H1 (cell line): ENCODE measurements around the gene CLCN5. TPM values are rescaled to one million over a fixed set of nuclear protein-coding genes. Genes with fewer than 3 reads are reported as not detected.
A peak's percentile ranks its signal among the peaks of the same experiment; 100 is the strongest.

Experiments
- CTCF ChIA-PET: fragments of 300-600 bp; sonication (Branson Sonifier 250); formaldehyde crosslinking; loops from one replicate; lab custom pipeline; 2021; ENCODE audit not compliant: partially characterized antibody; lab: Charles Lee
- POLR2A ChIA-PET: fragments of 300-600 bp; sonication (Branson Sonifier 250); formaldehyde crosslinking; loops from one replicate; lab custom pipeline; 2021; ENCODE audit warnings: inconsistent platforms; ENCODE audit not compliant: partially characterized antibody; lab: Charles Lee
- DNase-seq, 2 experiments: peaks; one replicate each; pipeline versions ENCODE4 v3.0.0 to v3.0.0-alpha.2; 2010 to 2022; ENCODE audit warnings: low spot score in 2 of 2, low read depth in 1 of 2, mixed read lengths in 1 of 2
- FAIRE-seq: peaks from 2 replicates; lab custom pipeline; 2011; peaks lifted over from hg19 to GRCh38; lab: Jason Lieb, UNC
- H2AFZ ChIP-seq: 2 replicates; pipeline ENCODE4 v1.8.1; 2012; ENCODE audit warnings: low read length, inconsistent platforms
- H2AK5ac ChIP-seq: 2 replicates; pipeline ENCODE4 v1.6.1; 2013; ENCODE audit warnings: low read depth, low read length
- H2BK120ac ChIP-seq: replicated peaks from 2 replicates; pipeline ENCODE3; 2013; ENCODE audit warnings: low read depth, low read length, inconsistent platforms
- H2BK12ac ChIP-seq: 2 replicates; pipeline ENCODE4 v1.6.1; 2013; ENCODE audit warnings: low read depth, low read length
- H2BK15ac ChIP-seq: 2 replicates; pipeline ENCODE4 v1.6.1; 2013; ENCODE audit warnings: low read length
- H2BK20ac ChIP-seq: 2 replicates; pipeline ENCODE4 v1.6.1; 2013; ENCODE audit warnings: low read length
- H2BK5ac ChIP-seq: 2 replicates; pipeline ENCODE4 v1.6.1; 2013; ENCODE audit warnings: low read depth, low read length
- H3K14ac ChIP-seq: 2 replicates; pipeline ENCODE4 v1.6.1; 2013; ENCODE audit warnings: inconsistent platforms; ENCODE audit not compliant: insufficient read length
- H3K18ac ChIP-seq: 2 replicates; pipeline ENCODE4 v1.6.1; 2013; ENCODE audit warnings: low read length; ENCODE audit errors: extremely low read depth
- H3K23ac ChIP-seq: 2 replicates; pipeline ENCODE4 v1.6.1; 2013; ENCODE audit warnings: inconsistent platforms; ENCODE audit not compliant: insufficient read length
- H3K23me2 ChIP-seq: 2 replicates; pipeline ENCODE4 v1.6.1; 2013; ENCODE audit warnings: low read depth, low read length
- H3K27ac ChIP-seq: 2 replicates; pipeline ENCODE4 v1.6.1; 2011; ENCODE audit warnings: low read depth, low read length, inconsistent platforms
- H3K27me3 ChIP-seq, 4 experiments: replicated peaks in 1 of 4; 1 replicate in 1 of 4; 2 replicates in 3 of 4; pipeline versions ENCODE4 v1.6.1 to v1.8.1; 2011 to 2013; ENCODE audit warnings: low read length in 3 of 4, mild to moderate bottlenecking in 3 of 4, inconsistent platforms in 2 of 4, mixed read lengths in 2 of 4, moderate library complexity in 1 of 4; ENCODE audit not compliant: control insufficient read depth in 3 of 4, insufficient read depth in 3 of 4; ENCODE audit errors: extremely low read depth in 1 of 4
- H3K36me3 ChIP-seq, 4 experiments: 2 replicates each; pipeline versions ENCODE4 v1.6.1 to v1.8.1; 2011 to 2013; ENCODE audit warnings: mild to moderate bottlenecking in 4 of 4, low read length in 3 of 4, moderate library complexity in 2 of 4, control low read depth in 1 of 4, inconsistent platforms in 1 of 4; ENCODE audit not compliant: insufficient read depth in 4 of 4, control insufficient read depth in 2 of 4
- H3K4ac ChIP-seq: replicated peaks from 2 replicates; pipeline ENCODE3; 2013; ENCODE audit warnings: low read length, low read depth, mixed read lengths, inconsistent platforms; ENCODE audit not compliant: insufficient read length
- H3K4me1 ChIP-seq, 4 experiments: replicated peaks in 1 of 4; 1 replicate in 1 of 4; 2 replicates in 3 of 4; pipeline versions ENCODE4 v1.6.1 to v1.8.1; 2011 to 2013; ENCODE audit warnings: low read length in 3 of 4, inconsistent platforms in 2 of 4, mixed read lengths in 1 of 4; ENCODE audit not compliant: insufficient read depth in 4 of 4, control insufficient read depth in 3 of 4
- H3K4me2 ChIP-seq, 2 experiments: 2 replicates each; pipeline versions ENCODE4 v1.6.1 to v1.8.1; 2011 to 2013; ENCODE audit warnings: low read depth in 2 of 2, low read length in 2 of 2, control low read depth in 1 of 2, inconsistent platforms in 1 of 2, mild to moderate bottlenecking in 1 of 2; ENCODE audit not compliant: insufficient read depth in 1 of 2
- H3K4me3 ChIP-seq, 4 experiments: fragments of 200-600, 300-600 bp in 1 of 4; sonication (generic), shearing (Covaris generic), sonication (Bioruptor Twin) in 1 of 4; 2 replicates each; pipeline versions ENCODE4 v1.5.1 to v1.8.1; 2011 to 2016; ENCODE audit warnings: low read length in 4 of 4, low read depth in 3 of 4, control low read depth in 2 of 4, inconsistent platforms in 2 of 4, mild to moderate bottlenecking in 2 of 4, mixed read lengths in 1 of 4, moderate library complexity in 1 of 4; ENCODE audit not compliant: insufficient read depth in 2 of 4; ENCODE audit errors: extremely low read depth in 1 of 4
- H3K56ac ChIP-seq: replicated peaks from 2 replicates; pipeline ENCODE3; 2013; ENCODE audit warnings: low read depth, mild to moderate bottlenecking, mixed read lengths, low read length, inconsistent platforms; ENCODE audit not compliant: insufficient read length
- H3K79me1 ChIP-seq: 2 replicates; pipeline ENCODE4 v1.6.1; 2013; ENCODE audit warnings: low read depth, low read length, control low read depth
- H3K79me2 ChIP-seq, 2 experiments: 2 replicates each; pipeline versions ENCODE4 v1.6.1 to v1.8.1; 2012 to 2013; ENCODE audit warnings: low read length in 2 of 2, mild to moderate bottlenecking in 2 of 2, inconsistent platforms in 1 of 2; ENCODE audit not compliant: insufficient read depth in 2 of 2, control insufficient read depth in 1 of 2
- H3K9ac ChIP-seq, 4 experiments: replicated peaks in 1 of 4; 1 replicate in 1 of 4; 2 replicates in 3 of 4; pipeline versions ENCODE4 v1.6.1 to v1.8.1; 2011 to 2013; ENCODE audit warnings: low read depth in 3 of 4, low read length in 3 of 4, control low read depth in 2 of 4, mild to moderate bottlenecking in 2 of 4, moderate library complexity in 2 of 4, inconsistent platforms in 1 of 4; ENCODE audit errors: extremely low read depth in 1 of 4
- H3K9me3 ChIP-seq, 2 experiments: 2 replicates each; pipeline versions ENCODE4 v1.6.1 to v1.8.1; 2012 to 2013; ENCODE audit warnings: mild to moderate bottlenecking in 2 of 2, moderate library complexity in 2 of 2, control low read depth in 1 of 2, inconsistent platforms in 1 of 2, low read depth in 1 of 2, low read length in 1 of 2, mixed read lengths in 1 of 2; ENCODE audit not compliant: insufficient read depth in 2 of 2
- H4K20me1 ChIP-seq, 2 experiments: replicated peaks in 1 of 2; 2 replicates each; pipeline versions ENCODE3 to v1.8.1; 2011 to 2013; ENCODE audit warnings: inconsistent platforms in 2 of 2, low read length in 2 of 2, mild to moderate bottlenecking in 1 of 2; ENCODE audit not compliant: insufficient read depth in 2 of 2, control insufficient read depth in 1 of 2
- H4K5ac ChIP-seq: 2 replicates; pipeline ENCODE4 v1.6.1; 2013; ENCODE audit warnings: low read length, low read depth, mixed read lengths, inconsistent platforms; ENCODE audit not compliant: insufficient read length
- H4K8ac ChIP-seq: 2 replicates; pipeline ENCODE4 v1.8.0; 2013; ENCODE audit warnings: mild to moderate bottlenecking, moderate library complexity, low read length, inconsistent platforms; ENCODE audit not compliant: insufficient read depth; ENCODE audit errors: extremely low read depth
- H4K91ac ChIP-seq: replicated peaks from 2 replicates; pipeline ENCODE3; 2013; ENCODE audit warnings: low read length, mixed read lengths, inconsistent platforms; ENCODE audit not compliant: insufficient read length
- BACH1 ChIP-seq: IDR thresholded peaks from 2 replicates; pipeline ENCODE4 v1.6.1; 2012; ENCODE audit warnings: low read length, improper control_type of control experiment
- HDAC2 ChIP-seq, 2 experiments: fragments of 300-600 bp in 1 of 2; sonication (generic) in 1 of 2; IDR thresholded peaks; 2 replicates each; pipeline ENCODE4 v1.6.1; 2011 to 2012; ENCODE audit warnings: low read depth in 2 of 2, low read length in 2 of 2, mild to moderate bottlenecking in 2 of 2, moderate library complexity in 2 of 2, borderline replicate concordance in 1 of 2, inconsistent platforms in 1 of 2
- RAD21 ChIP-seq, 2 experiments: IDR thresholded peaks in 1 of 2; conservative IDR thresholded peaks in 1 of 2; 2 replicates each; pipeline ENCODE4 v1.6.1; 2011; ENCODE audit warnings: low read depth in 2 of 2, low read length in 2 of 2, improper control_type of control experiment in 1 of 2, inconsistent platforms in 1 of 2, mild to moderate bottlenecking in 1 of 2, moderate library complexity in 1 of 2
- WGBS, 2 experiments: shearing (Covaris generic) in 1 of 2; methylation state at CpG; one replicate each; pipeline versions ENCODE4 v1.1.6 to v1.1.7; 2013 to 2015; ENCODE audit warnings: low lambda C conversion rate in 2 of 2, mixed read lengths in 2 of 2, inconsistent platforms in 1 of 2, low coverage in 1 of 2, missing lambda C conversion rate in 1 of 2; ENCODE audit not compliant: insufficient replicate concordance in 2 of 2, insufficient coverage in 1 of 2, insufficient read length in 1 of 2; ENCODE audit errors: extremely low coverage in 1 of 2, missing lambda C conversion rate in 1 of 2; 5-methylcytosine and 5-hydroxymethylcytosine counted together
- polyA plus RNA-seq, 7 experiments: library from polyadenylated mRNA; depleted of rRNA in 3 of 7; stranded (reverse) in 5 of 7; unstranded in 2 of 7; fragments of >200 nt in 5 of 7; fragments of 200-250 nt in 2 of 7; gene quantifications; 1 replicate in 5 of 7; 2 replicates in 1 of 7; 4 replicates in 1 of 7; pipeline versions ENCODE4 v1.2.1 to v1.2.3, GENCODE V29; 2011 to 2013; ENCODE audit warnings: missing spikeins in 2 of 7, mixed read lengths in 2 of 7
- total RNA-seq: library from RNA; stranded (reverse); fragmentation: NEBNext Ultra II Directional; extraction: Animal tissue kit (Norgen Biotek cat#: 25700); gene quantifications from 2 replicates; pipeline ENCODE4 v1.2.1, GENCODE V29; 2021
- TF ChIP-seq, protein P1 (sequence below), 3 experiments: IDR thresholded peaks; 1 replicate in 2 of 3; 2 replicates in 1 of 3; pipeline versions ENCODE4 v1.5.1 to v1.6.1; 2011; ENCODE audit warnings: low read length in 3 of 3, mild to moderate bottlenecking in 3 of 3, inconsistent platforms in 2 of 3, low read depth in 1 of 3, moderate library complexity in 1 of 3; ENCODE audit not compliant: insufficient read depth in 1 of 3; ENCODE audit errors: control extremely low read depth in 1 of 3

Gene CLCN5
- total and polyA plus RNA-seq, 2 of the 8 experiments (the other 6 are each of a cell fraction or from before 2014, with no cell fraction given), result 4.2 to 9.7 TPM

GRCh38 chrX:49915361-49916222 is 6.8 kb upstream of the CLCN5 start:
- no peak overlapping the region for H3K4ac ChIP-seq
- H2AFZ ChIP-seq, result no peak overlapping the region
- no peak overlapping the region for H3K4me2 ChIP-seq
- no peak for DNase-seq
- no peak overlapping the region for H2BK5ac ChIP-seq
- H2BK12ac ChIP-seq, result no peak overlapping the region
- no peak overlapping the region for H3K56ac ChIP-seq
- no peak overlapping the region for H2BK15ac ChIP-seq
- CTCF ChIA-PET, result interaction anchor here (0.7 to 2.8 kb wide), 7 partner anchors 10 to 295 kb away, joined by 3 to 18 read pairs (median 5); no protein-coding TSS in a partner anchor
- no peak overlapping the region for H4K8ac ChIP-seq
- H4K91ac ChIP-seq, result no peak overlapping the region
- TF ChIP-seq, protein P1, sequence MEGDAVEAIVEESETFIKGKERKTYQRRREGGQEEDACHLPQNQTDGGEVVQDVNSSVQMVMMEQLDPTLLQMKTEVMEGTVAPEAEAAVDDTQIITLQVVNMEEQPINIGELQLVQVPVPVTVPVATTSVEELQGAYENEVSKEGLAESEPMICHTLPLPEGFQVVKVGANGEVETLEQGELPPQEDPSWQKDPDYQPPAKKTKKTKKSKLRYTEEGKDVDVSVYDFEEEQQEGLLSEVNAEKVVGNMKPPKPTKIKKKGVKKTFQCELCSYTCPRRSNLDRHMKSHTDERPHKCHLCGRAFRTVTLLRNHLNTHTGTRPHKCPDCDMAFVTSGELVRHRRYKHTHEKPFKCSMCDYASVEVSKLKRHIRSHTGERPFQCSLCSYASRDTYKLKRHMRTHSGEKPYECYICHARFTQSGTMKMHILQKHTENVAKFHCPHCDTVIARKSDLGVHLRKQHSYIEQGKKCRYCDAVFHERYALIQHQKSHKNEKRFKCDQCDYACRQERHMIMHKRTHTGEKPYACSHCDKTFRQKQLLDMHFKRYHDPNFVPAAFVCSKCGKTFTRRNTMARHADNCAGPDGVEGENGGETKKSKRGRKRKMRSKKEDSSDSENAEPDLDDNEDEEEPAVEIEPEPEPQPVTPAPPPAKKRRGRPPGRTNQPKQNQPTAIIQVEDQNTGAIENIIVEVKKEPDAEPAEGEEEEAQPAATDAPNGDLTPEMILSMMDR (IDR thresholded peaks at IDR 0.05; ENCODE audit: control extremely low read depth in 1 of 3, insufficient read depth in 1 of 3, low read depth in 1 of 3, low read length in 3 of 3), result peak in 2 of 3 experiments; percentile 57 to 67; a peak in 3 of 4 replicates
- TF ChIP-seq BACH1, result no peak
- peak; percentile 63 to 77 for TF ChIP-seq RAD21 (IDR thresholded peaks at IDR 0.05 in 1 of 2, conservative IDR thresholded peaks at IDR 0.05 in 1 of 2; ENCODE audit: low read depth in 2 of 2, low read length in 2 of 2)
- TF ChIP-seq HDAC2 (IDR thresholded peaks at IDR 0.05; ENCODE audit: borderline replicate concordance in 1 of 2, low read depth in 2 of 2, low read length in 2 of 2), result no peak
- H4K5ac ChIP-seq, result no peak overlapping the region
- no peaks in the 10 kb centered on the region for H3K79me1 ChIP-seq
- H3K36me3 ChIP-seq, result no peaks in the 10 kb centered on the region
- H3K23me2 ChIP-seq, result no peaks in the 10 kb centered on the region
- H3K4me1 ChIP-seq, result no peaks in the 10 kb centered on the region
- H4K20me1 ChIP-seq, result no peaks in the 10 kb centered on the region
- H3K9me3 ChIP-seq, result no peaks in the 10 kb centered on the region
- no peaks in the 10 kb centered on the region for H3K27me3 ChIP-seq
- H2BK20ac ChIP-seq, result no peak overlapping the region
- 42% methylated on average over 7 of the region's 8 CpGs; no CpG with 5 or more reads in 1 of the 2 experiments for WGBS, 2 experiments
- H3K14ac ChIP-seq, result no peak overlapping the region
- POLR2A ChIA-PET, result no interaction called here
- no peak overlapping the region for H2BK120ac ChIP-seq
- no peak overlapping the region for H3K4me3 ChIP-seq
- H3K9ac ChIP-seq, result no peak overlapping the region
- H3K18ac ChIP-seq, result no peak overlapping the region
- no peak overlapping the region for H3K27ac ChIP-seq
- peak; percentile 74 for FAIRE-seq
- no peaks in the 10 kb centered on the region for H3K79me2 ChIP-seq
- no peak overlapping the region for H2AK5ac ChIP-seq
- H3K23ac ChIP-seq, result no peak overlapping the region
